Peyer's patch (tissue), 4 donors: ENCODE data around the gene MTHFS.

Source experiments
- CTCF ChIP-seq, 6 experiments: fragments of 450-650 bp in 4 of 6; fragments of 200-600 bp in 2 of 6; sonication (generic) in 1 of 6; IDR thresholded peaks; one replicate each; pipeline ENCODE4 v1.5.1; 2017 to 2019; ENCODE audit warnings: antibody characterized with exemption in 6 of 6, mild to moderate bottlenecking in 3 of 6, moderate library complexity in 1 of 6
- POLR2A ChIP-seq, 2 donors: fragments of 450-650 bp; IDR thresholded peaks; one replicate each; pipeline ENCODE4 v1.5.1; 2017; ENCODE audit warnings: antibody characterized with exemption in 2 of 2, mild to moderate bottlenecking in 2 of 2, moderate library complexity in 2 of 2

- TF ChIP-seq POLR2A (IDR thresholded peaks at IDR 0.05) (no peak), CTCF (IDR thresholded peaks at IDR 0.05) (no peak)
These were observed 66.9 kb downstream of the MTHFS start for GRCh38 chr15:79829950-79830349.
